ES-I3 (cell line): ENCODE results near the gene TSPAN15.

Experiments
- H3K36me3 ChIP-seq: 2 replicates; pipeline ENCODE4 v1.6.1; 2013; ENCODE audit warnings: mild to moderate bottlenecking, low read length, control low read depth, moderate library complexity; ENCODE audit not compliant: insufficient read depth
- H3K4me1 ChIP-seq: 2 replicates; pipeline ENCODE4 v1.6.1; 2013; ENCODE audit warnings: mild to moderate bottlenecking, control low read depth, low read length; ENCODE audit not compliant: insufficient read depth
- H3K9ac ChIP-seq: 2 replicates; pipeline ENCODE4 v1.6.1; 2013; ENCODE audit warnings: low read depth, mild to moderate bottlenecking, low read length, moderate library complexity
- H3K9me3 ChIP-seq: 2 replicates; pipeline ENCODE4 v1.6.1; 2013; ENCODE audit warnings: mild to moderate bottlenecking, low read length, moderate library complexity; ENCODE audit not compliant: control insufficient read depth, insufficient read depth

TSPAN15 gene

DNA sequence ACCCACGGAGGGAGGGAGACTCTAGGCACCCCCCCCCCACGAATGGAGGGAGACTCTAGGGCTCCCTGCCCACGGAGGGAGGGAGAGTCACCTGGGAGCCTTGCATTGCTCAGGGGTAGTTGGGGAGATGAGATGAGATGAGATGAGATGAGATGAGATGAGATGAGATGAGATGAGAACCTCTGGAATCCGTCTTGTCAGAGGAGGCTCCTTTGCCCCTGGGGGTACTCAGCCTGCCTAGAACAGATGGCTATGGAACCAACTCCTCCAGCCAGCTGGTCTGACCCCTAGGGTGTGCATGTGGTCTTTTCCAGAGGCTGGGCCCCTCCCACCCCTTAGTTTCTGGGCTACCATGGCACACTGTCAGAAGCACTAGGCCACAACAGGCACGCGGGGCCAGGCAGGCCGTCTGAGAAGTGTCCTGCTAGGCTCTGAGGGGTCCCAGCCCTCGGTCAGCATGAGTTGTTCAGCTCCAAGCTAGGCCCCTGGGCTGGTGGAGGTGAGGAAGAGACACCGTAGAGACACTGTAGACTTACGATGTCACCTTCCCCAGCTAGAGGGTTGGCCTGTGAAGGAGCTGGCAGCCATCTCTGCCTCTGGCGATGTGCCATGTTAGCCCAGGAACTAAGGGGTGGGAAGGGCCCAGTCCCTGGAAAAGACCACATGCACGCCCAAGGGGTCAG lies 8.8 kb downstream of the TSPAN15 start:
- Histone ChIP-seq H3K4me1 (peaks cover 14% of the 10 kb centered on the region; the same call in 1 of the 2 replicates), H3K36me3 (no peaks in the 10 kb centered on the region), H3K9ac (no peak overlapping the region), H3K9me3 (no peaks in the 10 kb centered on the region)

DNA sequence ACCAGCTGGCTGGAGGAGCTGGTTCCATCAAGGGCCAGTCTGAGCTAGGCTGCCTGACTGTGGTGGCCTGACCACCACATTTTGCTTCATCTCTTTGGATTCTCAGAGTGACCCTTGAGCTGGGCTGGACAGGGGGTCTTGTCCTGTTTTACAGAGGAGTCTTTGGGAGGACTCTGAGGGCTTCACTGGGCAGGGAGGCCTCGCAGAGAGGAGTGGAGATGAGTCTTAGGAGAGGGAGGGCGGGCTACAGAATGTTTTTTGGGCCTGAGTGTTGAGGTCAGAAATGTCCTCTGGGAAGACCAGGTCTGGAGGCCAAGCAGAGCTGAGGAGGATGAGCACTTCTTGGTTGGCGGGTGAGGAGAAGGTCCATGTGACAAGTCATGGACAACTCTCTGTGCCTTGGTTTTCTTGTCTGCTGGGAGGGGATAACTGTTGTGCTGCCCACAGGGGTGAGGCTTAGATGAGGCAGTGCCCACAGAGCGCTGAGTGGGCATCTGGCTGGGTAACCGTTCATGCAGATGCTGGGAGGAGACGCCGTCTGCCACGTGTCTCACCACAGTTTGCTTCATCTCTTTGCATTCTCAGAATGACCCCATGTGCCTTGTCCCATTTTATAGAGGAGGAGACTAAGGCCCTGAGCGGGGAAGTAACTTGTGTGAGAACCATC lies 9.4 kb downstream of the TSPAN15 start:
- Histone ChIP-seq H3K9me3 (no peaks in the 10 kb centered on the region), H3K9ac (no peak overlapping the region), H3K36me3 (no peaks in the 10 kb centered on the region), H3K4me1 (peaks cover 14% of the 10 kb centered on the region; the same call in 1 of the 2 replicates)

DNA sequence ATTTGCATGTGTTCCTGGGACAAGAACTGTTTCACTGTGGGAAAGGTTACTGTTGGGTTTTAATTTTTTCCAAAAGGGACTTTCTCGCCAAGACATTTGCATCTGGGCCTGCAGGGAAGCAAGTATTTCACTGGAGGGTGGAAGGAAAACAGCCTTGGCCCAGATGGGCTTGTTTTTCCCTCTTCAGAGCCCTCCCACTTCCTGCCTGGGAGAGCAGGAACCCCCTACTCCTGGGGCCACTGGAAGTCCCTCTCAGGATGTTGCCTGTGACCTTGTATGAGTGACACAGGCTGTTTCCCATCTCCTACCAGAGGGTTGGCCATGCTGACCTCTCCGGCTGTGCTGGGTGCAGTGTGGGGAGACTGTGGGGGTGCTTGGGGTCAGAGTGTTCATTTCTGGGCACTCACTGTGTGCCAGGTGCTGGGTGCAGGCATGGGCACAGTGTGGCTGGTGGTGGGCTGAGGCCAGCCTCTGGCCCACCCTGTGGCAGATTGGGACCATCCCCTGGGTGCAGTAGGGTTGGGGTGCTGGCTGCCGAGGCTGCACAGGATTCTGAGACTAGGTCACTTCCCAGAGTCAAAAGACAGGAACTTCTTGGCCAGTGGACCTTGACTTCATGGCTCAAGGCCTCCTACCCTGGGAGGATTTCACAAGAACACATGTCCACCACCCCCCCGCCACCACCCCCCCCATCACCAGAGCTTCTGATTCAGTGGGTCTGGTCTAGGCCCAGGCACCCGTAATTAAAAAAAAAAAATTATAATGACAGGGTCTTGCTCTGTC lies 10.2 kb downstream of the TSPAN15 start:
- Histone ChIP-seq H3K36me3 (no peaks in the 10 kb centered on the region), H3K9ac (no peak overlapping the region), H3K4me1 (peaks cover 14% of the 10 kb centered on the region; the same call in 1 of the 2 replicates), H3K9me3 (no peaks in the 10 kb centered on the region)

DNA sequence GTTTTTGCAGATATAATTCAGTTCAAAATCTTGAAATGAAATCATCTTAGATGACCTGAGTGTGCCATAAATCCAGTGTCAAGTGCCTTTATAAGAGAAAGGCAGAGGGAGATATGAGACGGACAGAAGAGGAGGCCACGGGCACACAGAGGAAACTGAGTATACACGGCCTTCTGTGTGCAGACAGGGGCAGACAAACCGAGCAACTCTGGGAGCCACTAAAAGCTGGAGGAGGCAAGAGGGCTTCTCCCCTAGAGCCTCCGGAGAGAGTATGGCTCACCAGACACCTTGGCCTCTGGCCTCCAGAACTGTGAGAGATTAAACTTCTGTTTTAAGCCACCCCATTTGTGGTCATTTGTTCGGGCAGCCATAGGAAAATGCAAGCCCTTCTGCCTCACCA lies 12.6 kb downstream of the TSPAN15 start:
- Histone ChIP-seq H3K9ac (no peak overlapping the region), H3K36me3 (no peaks in the 10 kb centered on the region), H3K4me1 (peaks cover 13% of the 10 kb centered on the region; the same call in 1 of the 2 replicates), H3K9me3 (no peaks in the 10 kb centered on the region)

DNA sequence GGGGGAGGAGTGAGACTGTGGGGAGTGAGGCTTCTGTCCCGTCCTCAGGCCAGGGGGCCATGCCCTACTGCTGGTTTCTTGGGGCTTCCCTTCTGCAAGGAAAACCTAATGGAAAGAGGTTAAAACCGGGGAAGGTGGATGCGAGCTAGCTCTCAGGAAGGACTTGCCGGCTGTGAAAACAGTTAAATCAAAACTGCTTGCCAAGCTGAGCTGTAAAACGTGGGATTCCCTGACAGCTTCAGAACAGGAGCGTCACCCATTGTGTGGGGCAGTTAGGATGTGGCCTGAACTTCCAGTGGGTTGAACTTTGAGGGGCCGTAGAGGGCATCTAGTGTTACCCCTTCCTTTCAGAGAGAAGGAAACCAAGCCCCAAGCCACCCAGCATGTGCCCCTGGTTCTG lies 13.1 kb downstream of the TSPAN15 start:
- Histone ChIP-seq H3K9me3 (no peaks in the 10 kb centered on the region), H3K9ac (no peak overlapping the region), H3K4me1 (peaks cover 13% of the 10 kb centered on the region; the same call in 1 of the 2 replicates), H3K36me3 (no peaks in the 10 kb centered on the region)

DNA sequence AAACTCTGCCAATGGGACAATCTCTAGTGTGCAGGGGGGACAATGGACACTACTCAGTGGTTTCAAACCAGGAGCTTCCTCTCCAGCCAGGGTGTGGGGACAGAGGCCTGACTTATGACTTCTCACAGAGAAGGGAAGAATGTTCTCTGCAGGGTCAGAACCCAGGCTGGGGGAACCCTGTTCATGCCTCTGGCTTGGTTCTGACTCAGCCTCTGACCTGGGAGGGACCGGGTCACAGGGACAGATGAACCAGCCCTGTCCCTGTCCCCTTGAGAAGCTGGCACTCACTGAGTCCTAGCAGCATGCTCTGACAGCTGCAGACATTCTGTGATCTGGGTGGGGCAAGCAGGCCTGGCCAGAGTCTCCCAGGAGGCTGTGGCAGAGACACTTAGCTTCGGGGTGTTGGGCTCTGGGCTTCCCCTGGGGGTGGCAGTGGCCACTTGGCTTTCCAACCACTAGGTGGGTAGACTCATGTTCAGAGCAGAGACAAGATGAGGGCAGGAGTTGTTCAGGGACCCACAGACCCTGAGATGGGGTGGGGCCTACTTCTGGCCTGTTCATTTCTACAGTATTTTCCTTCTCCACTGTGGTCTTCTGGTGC lies 13.6 kb downstream of the TSPAN15 start:
- Histone ChIP-seq H3K36me3 (no peaks in the 10 kb centered on the region), H3K9me3 (no peaks in the 10 kb centered on the region), H3K4me1 (peaks cover 13% of the 10 kb centered on the region; the same call in 1 of the 2 replicates), H3K9ac (no peak overlapping the region)

DNA sequence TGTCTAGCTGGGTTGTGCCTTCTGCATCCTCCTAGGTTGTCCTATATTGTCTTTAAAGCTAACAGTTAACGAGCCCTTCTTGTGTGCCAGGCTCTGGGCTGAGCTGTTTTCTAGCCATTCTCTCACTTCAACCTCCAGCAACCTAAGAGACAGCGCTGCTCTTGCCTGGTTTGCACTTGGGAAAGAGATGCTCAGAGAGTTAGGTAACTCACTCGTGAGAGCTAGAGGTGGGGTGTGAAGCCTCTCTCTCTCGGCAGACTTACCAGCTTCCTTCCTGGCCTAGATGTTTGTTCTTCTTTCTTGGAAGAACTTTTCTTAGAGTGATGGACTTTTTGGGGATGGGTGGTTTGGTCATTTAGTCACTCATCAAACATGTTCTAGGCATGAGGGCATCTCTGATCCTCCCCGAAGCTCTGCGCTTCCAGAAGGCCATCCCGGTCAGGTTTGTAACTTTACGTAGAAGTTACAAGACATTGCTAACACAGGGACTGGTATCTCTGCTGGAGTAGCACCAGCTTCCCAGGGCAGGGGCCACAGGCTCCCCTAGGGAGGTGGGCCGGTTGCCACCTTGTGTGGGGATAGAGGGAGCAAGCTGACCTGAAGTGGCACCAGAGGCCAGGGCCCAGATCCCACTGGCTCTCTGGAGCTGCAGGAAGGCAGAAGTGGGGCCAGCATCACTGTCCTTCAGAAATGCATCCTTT lies 14.3 kb downstream of the TSPAN15 start:
- no peaks in the 10 kb centered on the region for H3K36me3 ChIP-seq
- H3K9me3 ChIP-seq, result no peaks in the 10 kb centered on the region
- H3K4me1 ChIP-seq, result peaks cover 13% of the 10 kb centered on the region; the same call in 1 of the 2 replicates
- no peak overlapping the region for H3K9ac ChIP-seq

DNA sequence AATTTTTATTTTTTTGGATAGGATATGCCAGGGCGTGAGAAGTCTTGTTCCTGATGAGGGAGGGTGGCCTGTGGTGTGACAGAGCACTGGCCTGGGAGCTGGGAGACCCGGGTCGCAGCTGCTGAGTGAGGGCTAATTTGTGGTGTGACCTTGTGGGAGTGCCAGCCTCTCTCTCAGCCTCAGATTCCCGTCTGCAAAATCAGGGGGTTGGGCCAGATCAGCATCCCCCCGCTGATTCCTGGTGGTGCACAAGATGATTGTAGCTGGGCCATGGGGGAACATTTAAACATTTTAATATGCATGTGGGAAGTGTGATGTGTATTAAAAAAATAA lies 14.9 kb downstream of the TSPAN15 start:
- peaks cover 9% of the 10 kb centered on the region; the same call in 1 of the 2 replicates for H3K4me1 ChIP-seq
- no peaks in the 10 kb centered on the region for H3K36me3 ChIP-seq
- H3K9me3 ChIP-seq, result no peaks in the 10 kb centered on the region
- no peak overlapping the region for H3K9ac ChIP-seq

DNA sequence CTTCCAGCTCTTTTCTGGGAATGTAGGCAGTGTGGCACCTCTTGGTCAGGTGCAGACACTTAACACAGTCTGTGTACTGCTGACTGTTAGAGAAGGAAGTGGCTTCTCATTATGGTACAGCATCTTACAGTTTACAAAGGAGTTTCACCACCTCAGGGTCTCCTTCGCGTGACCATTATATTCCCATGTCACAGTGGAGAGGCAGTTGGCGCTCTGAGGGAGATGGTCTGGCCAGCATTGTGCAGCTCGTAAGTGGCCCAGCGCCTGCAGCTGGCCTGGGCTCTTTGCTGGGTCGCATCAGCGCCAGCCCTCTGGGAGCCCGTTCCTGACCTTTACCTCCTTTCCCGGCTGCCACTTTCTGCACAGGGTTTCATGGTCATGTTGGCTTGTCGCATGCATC lies 15.4 kb downstream of the TSPAN15 start:
- Histone ChIP-seq H3K9me3 (no peaks in the 10 kb centered on the region), H3K36me3 (no peaks in the 10 kb centered on the region), H3K4me1 (peaks cover 5% of the 10 kb centered on the region; the same call in 1 of the 2 replicates), H3K9ac (no peak overlapping the region)

DNA sequence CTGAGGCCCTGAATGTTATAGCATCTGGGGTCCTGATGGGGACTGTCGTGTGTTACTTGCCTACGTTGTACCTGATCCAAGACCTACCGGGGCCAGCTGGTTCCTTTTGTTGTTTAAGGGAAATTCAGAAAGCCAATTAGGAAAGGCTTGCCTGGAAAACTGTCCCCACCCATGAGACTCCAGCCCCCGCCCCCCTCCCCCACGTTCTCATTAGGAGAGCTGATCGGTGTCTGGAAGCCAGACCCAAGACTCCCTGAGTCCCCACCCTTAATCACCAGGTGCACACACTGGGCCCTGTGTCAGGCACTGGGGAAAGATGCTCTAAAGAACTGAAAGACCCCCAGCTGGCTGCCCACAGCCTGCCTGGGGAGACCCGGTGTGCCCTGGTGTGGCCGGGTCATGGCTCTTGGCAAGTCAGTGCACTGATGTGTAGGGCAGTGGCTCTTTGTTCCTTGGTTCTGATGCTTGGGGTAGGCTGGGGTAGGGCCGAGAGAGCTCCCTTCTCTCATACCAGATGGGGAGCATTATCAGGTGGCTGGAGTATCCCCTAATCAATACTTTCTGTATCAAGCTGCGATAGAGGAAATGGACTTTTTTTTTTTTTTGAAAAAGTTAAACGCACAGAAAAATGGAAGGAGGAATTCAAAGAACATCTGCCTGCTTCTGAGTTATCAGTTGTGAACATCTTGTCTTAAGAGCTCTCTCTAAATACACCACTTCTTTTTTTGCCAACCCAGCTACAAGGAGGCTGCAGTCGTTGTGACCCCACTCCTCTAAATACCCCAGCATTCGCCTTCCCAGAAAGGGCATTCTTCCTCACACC lies 16.9 kb downstream of the TSPAN15 start:
- no peak overlapping the region for H3K9ac ChIP-seq
- H3K9me3 ChIP-seq, result no peaks in the 10 kb centered on the region
- peaks cover 5% of the 10 kb centered on the region; the same call in 1 of the 2 replicates for H3K4me1 ChIP-seq
- no peaks in the 10 kb centered on the region for H3K36me3 ChIP-seq

DNA sequence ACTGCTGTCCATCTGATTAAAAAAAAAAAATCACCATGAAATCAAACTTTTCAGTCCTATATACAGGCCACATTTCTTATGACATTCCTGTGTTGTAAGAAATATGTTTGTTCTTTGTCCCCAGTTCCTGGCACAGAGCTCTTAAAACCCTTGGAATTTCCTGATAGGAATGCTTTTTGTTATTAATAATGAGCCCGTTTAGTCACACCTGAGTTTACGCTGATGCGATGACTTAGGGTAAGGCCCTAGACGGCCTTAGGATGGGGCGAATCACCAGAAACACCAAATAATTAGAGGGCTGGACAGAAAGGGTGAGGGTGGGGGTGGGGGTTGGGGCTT lies 17.5 kb downstream of the TSPAN15 start:
- no peaks in the 10 kb centered on the region for H3K36me3 ChIP-seq
- peaks cover 5% of the 10 kb centered on the region; the same call in 1 of the 2 replicates for H3K4me1 ChIP-seq
- no peak overlapping the region for H3K9ac ChIP-seq
- no peaks in the 10 kb centered on the region for H3K9me3 ChIP-seq

DNA sequence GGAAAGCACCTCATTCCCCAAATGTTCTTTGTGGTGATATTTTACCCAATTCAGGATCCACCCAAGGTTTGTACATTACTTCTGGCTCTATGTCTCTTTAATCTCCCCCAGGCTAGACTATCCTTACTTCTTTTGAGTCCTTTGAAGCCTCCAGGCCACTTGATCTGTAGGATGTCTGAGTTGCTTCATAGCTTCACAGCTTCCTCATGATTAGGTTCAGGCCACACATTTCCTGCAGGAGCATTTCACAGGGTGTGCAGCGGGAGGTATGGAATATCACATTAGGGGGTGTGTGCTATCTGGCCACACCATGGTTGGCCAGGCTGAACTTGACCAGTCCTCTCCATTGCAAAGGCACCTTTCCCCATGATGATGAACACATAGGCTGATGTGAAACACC lies 18.7 kb downstream of the TSPAN15 start:
- Histone ChIP-seq H3K4me1 (peaks cover 5% of the 10 kb centered on the region; the same call in 1 of the 2 replicates), H3K9ac (no peak overlapping the region), H3K36me3 (no peaks in the 10 kb centered on the region), H3K9me3 (no peaks in the 10 kb centered on the region)
